NOMO-1 treated with DMSO at 0.1 percent for 48 hours (cell line): ENCODE data around the gene SDC4.

Source experiments
- DNase-seq: peaks from one replicate; lab custom pipeline; 2025; ENCODE audit not compliant: unreplicated experiment; lab: John Stamatoyannopoulos, UW

The SDC4 gene, protein sequence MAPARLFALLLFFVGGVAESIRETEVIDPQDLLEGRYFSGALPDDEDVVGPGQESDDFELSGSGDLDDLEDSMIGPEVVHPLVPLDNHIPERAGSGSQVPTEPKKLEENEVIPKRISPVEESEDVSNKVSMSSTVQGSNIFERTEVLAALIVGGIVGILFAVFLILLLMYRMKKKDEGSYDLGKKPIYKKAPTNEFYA

GRCh38 chr20:45347936-45348778 is at the start of gene SDC4:
SDC4 (minus strand) TSS chr20:45348424; CDS start chr20:45348384, 40 bp downstream.
- DNase-seq = peak; percentile 28

DNA sequence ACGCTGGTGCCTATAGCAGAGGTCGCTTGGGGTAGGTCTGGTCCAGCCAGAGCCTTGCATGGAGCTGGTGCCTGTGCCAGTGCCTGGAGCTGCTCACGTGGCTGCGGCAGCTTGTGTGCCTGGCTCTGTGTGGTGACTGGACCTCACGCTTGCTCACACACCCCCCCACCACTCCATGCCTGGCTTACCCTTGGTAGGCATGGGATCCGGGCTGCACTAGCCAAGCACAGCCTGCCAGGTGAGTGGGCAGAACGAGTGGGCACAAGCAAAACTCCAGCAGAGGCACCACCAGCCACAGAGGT is 46.8 kb upstream of the SDC4 start:
- no peak for DNase-seq

DNA sequence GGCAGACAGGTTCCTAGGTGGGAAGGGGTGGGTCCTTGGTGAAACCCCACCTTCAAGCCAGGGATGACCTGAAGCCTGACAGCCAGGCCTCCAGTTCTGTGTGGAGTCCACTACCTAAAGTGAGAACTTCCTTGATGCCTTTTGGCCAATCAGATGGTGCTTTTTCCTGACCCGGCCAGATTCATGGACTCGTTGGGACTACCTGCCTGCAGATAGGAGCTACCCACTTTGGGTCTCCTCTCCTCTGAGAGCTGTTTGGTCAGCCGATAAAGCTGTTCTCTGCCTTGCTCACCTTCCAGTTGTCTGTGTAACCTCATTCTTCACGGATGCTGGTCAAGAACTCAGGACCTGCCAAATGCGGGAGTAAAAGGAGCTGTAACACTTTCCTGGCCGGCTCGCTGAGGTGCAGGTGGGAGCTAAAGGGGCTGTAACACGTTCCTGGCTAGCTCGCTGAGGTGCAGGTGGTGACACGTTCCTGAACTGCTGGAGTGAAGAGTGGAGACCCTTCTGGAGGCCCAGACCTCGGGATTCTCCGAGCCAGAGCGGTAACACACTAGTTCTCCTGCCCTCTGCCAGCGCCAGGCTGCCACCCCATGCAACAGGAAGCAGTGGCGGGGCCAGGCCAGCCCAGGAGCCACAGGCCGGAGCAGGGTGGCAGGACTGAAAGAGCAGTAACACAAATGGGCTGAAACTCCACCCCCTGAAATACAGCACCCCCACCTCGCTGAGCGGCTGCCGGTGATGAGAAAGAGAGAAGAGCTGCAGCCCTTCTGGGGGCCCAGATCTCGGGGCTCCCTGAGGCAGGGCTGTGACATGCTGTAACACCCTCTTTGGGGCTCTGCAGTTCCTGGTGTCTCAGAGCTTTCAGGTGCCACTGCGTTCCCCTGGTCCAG is 46.2 kb upstream of the SDC4 start:
- no peak for DNase-seq

DNA sequence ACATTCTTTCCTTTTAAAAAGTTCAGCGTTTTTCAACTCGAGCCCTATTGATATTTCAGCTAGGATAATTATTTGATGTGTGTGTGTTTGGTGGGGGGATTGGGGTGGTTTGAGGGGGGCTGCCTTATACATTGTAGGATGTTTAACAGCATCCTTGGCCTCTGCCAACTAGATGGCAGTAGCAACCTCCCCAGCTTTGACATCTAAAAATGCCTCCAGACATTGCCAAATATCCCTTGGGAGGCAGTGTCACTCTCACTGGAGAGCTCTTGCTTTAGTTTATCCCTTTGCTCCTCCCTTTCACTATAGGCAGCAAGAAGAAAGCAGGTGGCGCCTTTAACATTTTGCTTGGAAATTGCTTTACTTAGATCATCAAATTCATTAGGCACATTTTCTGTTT is 44.5 kb upstream of the SDC4 start:
- no peak for DNase-seq

DNA sequence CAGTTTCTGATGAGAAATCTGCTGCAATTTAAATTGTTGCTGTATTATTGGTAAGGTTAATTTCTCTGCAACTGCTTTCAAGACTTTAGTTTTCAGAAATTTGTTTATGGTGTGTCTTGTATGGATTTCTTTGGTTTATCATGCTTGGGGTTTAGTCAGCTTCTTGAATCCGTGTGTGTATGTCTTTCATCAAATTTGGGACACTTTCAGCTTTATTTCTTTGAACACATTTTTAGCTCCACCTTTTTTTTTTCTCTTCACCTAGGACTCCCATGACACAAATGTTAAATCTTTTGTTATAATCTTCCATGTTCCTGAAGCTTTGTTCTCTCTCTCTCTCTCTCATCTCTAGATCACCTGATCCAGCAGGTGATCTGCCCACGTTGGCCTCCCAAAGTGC is 43.3 kb upstream of the SDC4 start:
- DNase-seq = no peak

DNA sequence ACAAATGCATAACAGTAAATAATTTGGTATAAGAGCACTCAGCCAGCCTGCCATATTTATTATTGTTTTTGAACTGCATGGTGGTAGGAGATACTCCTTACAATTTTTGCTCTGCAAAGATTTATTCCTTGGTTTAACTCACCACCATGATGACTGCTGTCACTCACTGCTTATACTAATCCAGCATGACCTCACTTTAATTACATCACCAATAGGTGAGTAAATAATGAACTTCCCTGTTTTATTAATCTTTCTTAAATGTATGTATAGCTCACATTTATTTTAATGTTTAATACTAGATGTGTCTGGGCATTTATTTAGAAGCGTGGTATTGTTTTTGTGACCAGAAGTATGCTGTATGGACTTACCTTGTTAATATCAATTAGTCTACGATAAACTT is 42.7 kb upstream of the SDC4 start:
- no peak for DNase-seq

DNA sequence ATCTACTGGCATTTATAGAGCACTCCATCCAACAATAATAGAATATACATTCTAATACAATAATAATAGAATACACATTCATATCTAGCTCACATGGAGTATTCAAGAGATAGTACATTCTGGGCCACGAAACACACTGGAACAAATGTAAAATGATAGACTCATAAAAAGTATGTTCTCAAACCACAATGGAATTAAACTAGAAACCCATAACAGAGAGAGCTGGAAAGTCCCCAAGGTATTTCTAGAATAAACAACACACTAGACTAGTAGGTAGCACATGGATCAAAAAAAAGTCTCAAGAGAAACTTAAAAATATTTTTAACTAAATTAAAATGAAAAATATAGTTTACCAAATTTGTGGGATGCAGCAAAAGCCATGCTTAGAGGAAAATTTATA is 39.0 kb upstream of the SDC4 start:
- no peak for DNase-seq

DNA sequence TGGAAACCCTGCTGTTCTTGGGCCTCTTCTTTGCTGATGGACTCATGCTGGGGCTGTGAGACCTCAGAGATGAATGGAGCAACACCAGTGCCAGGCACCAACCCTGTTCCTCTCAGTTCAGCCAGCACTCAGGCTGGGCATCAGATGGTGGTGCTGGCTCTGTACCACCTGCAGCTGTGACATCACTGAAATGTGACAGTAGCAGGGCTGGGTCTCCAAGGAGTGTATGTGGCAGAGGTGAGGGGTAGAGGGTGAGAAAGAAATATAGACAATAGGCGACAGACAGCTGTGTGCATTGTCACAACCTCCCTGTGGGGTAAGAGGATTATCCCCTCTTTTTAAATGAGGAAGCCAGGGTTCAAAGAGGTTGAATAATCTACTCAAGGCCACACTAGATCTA is 30.0 kb upstream of the SDC4 start, which contains the start of gene TP53TG5:
Gene TP53TG5 (minus strand): TSS at position 135 of the 400 bp plus-strand sequence. CDS start 89 bp downstream, at position 46.
- no peak for DNase-seq

DNA sequence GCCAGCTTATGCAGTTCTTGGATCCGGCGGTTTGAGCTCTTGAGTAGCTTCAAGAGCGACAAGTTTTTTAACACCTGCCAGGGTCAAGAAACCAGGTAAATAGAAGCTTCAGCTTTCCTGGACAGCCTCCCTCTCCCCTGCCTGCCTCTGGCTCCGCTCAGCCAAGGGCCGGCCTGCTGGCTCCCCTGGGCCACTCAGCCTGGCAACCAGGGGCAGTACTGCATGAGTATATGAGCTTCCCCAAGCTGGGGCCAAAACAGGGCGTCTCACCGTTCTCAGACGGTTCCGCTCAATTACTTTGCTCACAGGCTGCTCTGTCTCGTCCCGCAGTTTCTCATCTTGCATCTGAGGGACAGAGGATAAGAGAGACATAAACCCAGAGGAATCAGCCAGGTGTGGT is 29.0 kb upstream of the SDC4 start:
- DNase-seq = no peak

DNA sequence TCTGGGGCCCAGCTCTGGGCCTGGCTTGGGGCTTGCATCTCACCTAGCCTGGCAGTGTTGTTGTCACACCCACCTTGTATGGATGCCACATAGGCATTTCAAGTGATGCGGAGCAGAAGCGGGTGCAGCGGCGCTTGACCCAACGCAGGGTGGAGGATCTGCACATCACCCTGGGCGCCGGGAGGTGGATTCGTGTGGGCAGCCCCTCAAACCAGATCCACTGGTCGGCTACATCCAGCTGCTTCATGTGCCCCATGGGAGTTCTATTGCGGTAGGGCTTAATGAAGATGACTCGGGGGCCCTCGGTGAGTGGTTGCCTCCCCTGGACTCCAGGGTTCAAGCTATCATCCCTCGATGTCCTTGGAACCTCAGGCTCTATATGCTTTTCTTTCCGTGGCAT is 26.7 kb upstream of the SDC4 start:
- DNase-seq = no peak

- no peak for DNase-seq
Observed at GRCh38 chr20:45374101-45374467, 25.9 kb upstream of the SDC4 start.

- peak; percentile 79 for DNase-seq
Observed at GRCh38 chr20:45373353-45374100, 25.3 kb upstream of the SDC4 start.

GRCh38 chr20:45372646-45373352 is 24.6 kb upstream of the SDC4 start:
- no peak for DNase-seq

DNA sequence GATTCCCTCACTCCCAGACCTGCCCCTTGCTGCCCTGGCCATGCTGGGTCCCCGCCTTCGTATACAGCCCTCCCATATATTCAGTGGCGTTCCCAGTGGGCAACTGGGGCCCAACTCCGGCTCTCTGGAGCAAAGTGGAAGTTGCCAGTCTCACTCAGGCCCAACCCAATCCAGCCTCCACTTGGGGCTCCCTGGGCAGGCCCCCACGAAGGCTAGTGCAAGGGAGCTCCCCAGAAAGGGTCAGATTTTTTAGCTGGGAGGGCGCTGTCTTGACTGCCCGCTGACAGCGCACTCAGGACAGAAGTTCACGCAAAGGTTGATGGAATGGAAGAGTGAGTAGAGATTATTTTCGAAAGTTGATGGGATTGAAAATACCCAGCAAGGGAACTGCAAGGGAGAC is 24.0 kb upstream of the SDC4 start:
- no peak for DNase-seq

DNA sequence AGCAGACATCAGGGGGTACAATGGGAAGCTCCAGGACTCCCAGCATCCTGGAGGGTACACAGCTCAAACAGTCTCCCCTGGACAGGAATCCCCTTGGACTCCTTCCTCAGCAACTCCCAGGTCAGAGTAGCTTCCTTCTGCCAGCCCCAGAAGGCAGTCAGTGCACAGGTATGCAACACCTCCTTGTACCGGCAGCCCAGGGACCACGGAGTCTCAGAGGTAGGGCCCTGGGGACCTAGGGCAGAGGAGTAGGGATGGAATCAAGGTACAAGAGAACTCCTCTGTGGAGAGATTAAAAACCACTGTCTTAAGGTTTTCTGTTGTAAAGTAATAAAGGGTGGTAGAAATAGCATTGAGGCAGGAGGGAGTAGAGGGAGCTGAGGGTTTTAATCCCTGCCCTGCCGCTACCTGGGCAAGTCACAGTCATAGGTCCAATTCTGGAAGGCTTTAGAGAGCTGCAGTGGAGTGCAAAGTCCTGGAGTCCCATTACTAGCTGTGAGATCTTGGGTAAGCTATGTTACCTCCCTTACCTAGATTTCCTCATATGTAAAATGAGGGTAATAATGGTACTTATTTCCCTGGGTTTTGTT is 22.4 kb upstream of the SDC4 start:
- no peak for DNase-seq

DNA sequence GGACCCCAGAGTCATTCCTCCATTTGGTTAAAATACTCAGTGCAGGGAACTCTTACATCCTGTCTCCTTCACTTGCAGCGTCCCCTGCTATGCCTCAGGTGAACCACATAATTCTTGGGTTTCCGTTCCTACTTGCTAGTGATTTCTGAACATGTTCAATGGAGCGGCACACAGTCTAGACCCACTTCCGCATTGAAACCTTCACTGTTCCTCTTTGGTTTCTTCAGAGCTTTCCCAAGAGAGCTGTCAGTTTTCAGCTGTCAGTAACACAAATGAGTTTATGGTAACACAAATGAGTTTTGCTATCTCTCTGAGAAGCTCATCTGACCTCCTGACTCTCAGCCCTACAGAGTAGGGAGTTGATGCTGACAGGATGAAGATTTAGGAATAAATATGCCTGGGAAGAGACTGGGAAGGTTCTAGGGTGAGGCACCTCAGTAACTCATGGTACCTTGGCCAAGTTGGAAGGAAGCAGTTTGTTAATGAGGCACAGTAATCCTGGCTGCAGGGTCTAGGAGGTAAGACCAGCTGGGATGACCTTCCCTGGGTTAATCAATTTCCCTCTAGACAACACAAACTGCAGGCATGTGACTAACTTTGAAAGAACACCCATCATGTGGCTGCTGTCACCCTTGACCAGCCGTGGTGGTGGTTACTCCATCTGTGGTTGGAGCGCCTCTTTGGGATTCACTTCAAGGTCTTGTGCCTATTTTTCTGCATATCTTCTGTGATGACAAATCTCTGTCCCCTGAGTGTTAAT is 20.2 kb upstream of the SDC4 start:
- peak; percentile 96 for DNase-seq

GRCh38 chr20:45367126-45367525 is 18.9 kb upstream of the SDC4 start:
- DNase-seq = no peak

DNA sequence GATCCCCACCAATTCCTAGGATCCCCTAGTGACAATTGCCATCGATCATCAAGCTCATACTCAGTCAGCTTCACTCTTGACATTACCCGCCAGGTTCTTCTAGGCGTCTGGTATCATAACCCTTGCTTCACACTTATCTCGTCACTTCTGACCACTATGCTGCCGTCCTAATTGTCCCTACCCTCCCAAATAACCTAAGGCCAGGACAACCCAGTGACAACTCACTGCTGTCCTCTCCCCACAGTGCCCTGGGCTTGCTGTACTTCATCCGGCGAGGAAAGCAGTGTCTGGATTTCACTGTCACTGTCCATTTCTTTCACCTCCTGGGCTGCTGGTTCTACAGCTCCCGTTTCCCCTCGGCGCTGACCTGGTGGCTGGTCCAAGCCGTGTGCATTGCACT is 18.4 kb upstream of the SDC4 start:
- DNase-seq = no peak

- no peak for DNase-seq
Observed at GRCh38 chr20:45366192-45366591, 18.0 kb upstream of the SDC4 start.
